ENCODE measurements around the gene GPBAR1.

- TF ChIP-seq CTCF (IDR thresholded peaks at IDR 0.05) (no peak), POLR2AphosphoS5 (IDR thresholded peaks at IDR 0.05; ENCODE audit: insufficient read depth in 1 of 2, low read depth in 1 of 2) (no peak), POLR2A (IDR thresholded peaks at IDR 0.05) (no peak)
Observed at GRCh38 chr2:218229851-218230250, 31.0 kb upstream of the GPBAR1 start.
